GM12875 (cell line): Measurements from ENCODE around the gene GALNT7.

Experiments used
- H3K4me3 ChIP-seq: one replicate; pipeline ENCODE4 v1.5.1; 2011; ENCODE audit warnings: low read depth, low read length, control low read depth
- CTCF ChIP-seq: IDR thresholded peaks from 2 replicates; pipeline ENCODE4 v1.5.1; 2011; ENCODE audit warnings: low read depth, mild to moderate bottlenecking, control low read depth, inconsistent platforms, low read length, moderate library complexity, borderline replicate concordance; ENCODE audit not compliant: insufficient read depth

The GALNT7 gene

GRCh38 chr4:173146456-173146855 is 22.2 kb upstream of the GALNT7 start:
- no peak for TF ChIP-seq CTCF
- no peak overlapping the region for H3K4me3 ChIP-seq

- no peak for TF ChIP-seq CTCF
- no peak overlapping the region for H3K4me3 ChIP-seq
Measured at GRCh38 chr4:173151496-173151895, 17.1 kb upstream of the GALNT7 start.

GRCh38 chr4:173152104-173152503 is 16.5 kb upstream of the GALNT7 start:
- TF ChIP-seq CTCF: no peak
- no peak overlapping the region for H3K4me3 ChIP-seq

- H3K4me3 ChIP-seq: no peak overlapping the region
- TF ChIP-seq CTCF: no peak
Measured at GRCh38 chr4:173153445-173153844, 15.2 kb upstream of the GALNT7 start.

- no peak for TF ChIP-seq CTCF
- H3K4me3 ChIP-seq: no peak overlapping the region
Measured at GRCh38 chr4:173159791-173160190, 8.8 kb upstream of the GALNT7 start.

- H3K4me3 ChIP-seq: no peak overlapping the region
- no peak for TF ChIP-seq CTCF
Measured at GRCh38 chr4:173160871-173161270, 7.7 kb upstream of the GALNT7 start.

GRCh38 chr4:173161311-173161710 is 7.3 kb upstream of the GALNT7 start:
- no peak overlapping the region for H3K4me3 ChIP-seq
- TF ChIP-seq CTCF: no peak
